Endodermal cell (in vitro differentiated cells): ENCODE results near the gene RAB25. TPM values are rescaled to one million over a fixed set of nuclear protein-coding genes. Genes with fewer than 3 reads are reported as not detected.

Experiments used
- DNase-seq: peaks from one replicate; pipeline ENCODE4 v3.0.0-alpha.2; 2017
- H3K27ac ChIP-seq: 2 replicates; pipeline ENCODE4 v1.5.1; 2013; ENCODE audit warnings: mild to moderate bottlenecking, low read depth, low read length, moderate library complexity
- H3K27me3 ChIP-seq: 2 replicates; pipeline ENCODE4 v1.6.1; 2013; ENCODE audit warnings: mild to moderate bottlenecking, low read length, moderate library complexity; ENCODE audit not compliant: insufficient read depth, control insufficient read depth, poor library complexity, severe bottlenecking
- H3K36me3 ChIP-seq: 2 replicates; pipeline ENCODE4 v1.7.0; 2013; ENCODE audit warnings: mild to moderate bottlenecking, low read length, moderate library complexity; ENCODE audit not compliant: control insufficient read depth, insufficient read depth
- H3K4me1 ChIP-seq: one replicate; pipeline ENCODE4 v1.7.0; 2013; ENCODE audit warnings: low read length; ENCODE audit not compliant: control insufficient read depth, insufficient read depth
- H3K4me3 ChIP-seq: 2 replicates; pipeline ENCODE4 v1.5.1; 2013; ENCODE audit warnings: mild to moderate bottlenecking, low read length, moderate library complexity
- H3K9ac ChIP-seq: 2 replicates; pipeline ENCODE4 v1.6.1; 2013; ENCODE audit warnings: mild to moderate bottlenecking, low read length, moderate library complexity; ENCODE audit not compliant: poor library complexity, severe bottlenecking; ENCODE audit errors: extremely low read depth
- H3K9me3 ChIP-seq: 2 replicates; pipeline ENCODE4 v1.6.1; 2013; ENCODE audit warnings: mild to moderate bottlenecking, low read length, moderate library complexity; ENCODE audit not compliant: control insufficient read depth
- H3K27ac Mint-ChIP-seq: 2 replicates; pipeline ENCODE4 v1.8.0; 2020; ENCODE audit warnings: mixed read lengths
- H3K27me3 Mint-ChIP-seq: 2 replicates; pipeline ENCODE4 v1.8.0; 2021; ENCODE audit warnings: mild to moderate bottlenecking, mixed read lengths; ENCODE audit not compliant: insufficient read depth
- H3K36me3 Mint-ChIP-seq: 2 replicates; pipeline ENCODE4 v1.8.0; 2020; ENCODE audit warnings: low read depth, mixed read lengths
- H3K4me1 Mint-ChIP-seq: 2 replicates; pipeline ENCODE4 v1.8.0; 2020; ENCODE audit warnings: mixed read lengths
- H3K4me3 Mint-ChIP-seq: 2 replicates; pipeline ENCODE4 v1.8.0; 2020; ENCODE audit warnings: mild to moderate bottlenecking, moderate library complexity, mixed read lengths
- H3K9me3 Mint-ChIP-seq: 2 replicates; pipeline ENCODE4 v1.8.0; 2020; ENCODE audit warnings: mild to moderate bottlenecking, mixed read lengths
- WGBS, 2 experiments: methylation state at CpG; one replicate each; pipeline versions ENCODE4 v1.1.5 to v1.1.7; 2013; ENCODE audit warnings: missing lambda C conversion rate in 2 of 2, mixed read lengths in 1 of 2; ENCODE audit not compliant: insufficient coverage in 1 of 2, insufficient read length in 1 of 2; 5-methylcytosine and 5-hydroxymethylcytosine counted together
- total RNA-seq, 2 donors: library from RNA; stranded (reverse); fragmentation: NEBNext Ultra II Directional in 1 of 2; extraction: Animal tissue kit (Norgen Biotek cat#: 25700) in 1 of 2; gene quantifications; 2 replicates in 1 of 2; 3 replicates in 1 of 2; pipeline ENCODE4 v1.2.1, GENCODE V29; 2021
- TF ChIP-seq, protein P1 (sequence below): fragments of 200-600 bp; sonication (generic); conservative IDR thresholded peaks from 2 replicates; pipeline ENCODE4 v1.5.0; 2021; ENCODE audit warnings: antibody characterized with exemption, mild to moderate bottlenecking

The RAB25 gene
- total RNA-seq, 2 donors from 2014 or later: 82.0 to 84.4 TPM

DNA sequence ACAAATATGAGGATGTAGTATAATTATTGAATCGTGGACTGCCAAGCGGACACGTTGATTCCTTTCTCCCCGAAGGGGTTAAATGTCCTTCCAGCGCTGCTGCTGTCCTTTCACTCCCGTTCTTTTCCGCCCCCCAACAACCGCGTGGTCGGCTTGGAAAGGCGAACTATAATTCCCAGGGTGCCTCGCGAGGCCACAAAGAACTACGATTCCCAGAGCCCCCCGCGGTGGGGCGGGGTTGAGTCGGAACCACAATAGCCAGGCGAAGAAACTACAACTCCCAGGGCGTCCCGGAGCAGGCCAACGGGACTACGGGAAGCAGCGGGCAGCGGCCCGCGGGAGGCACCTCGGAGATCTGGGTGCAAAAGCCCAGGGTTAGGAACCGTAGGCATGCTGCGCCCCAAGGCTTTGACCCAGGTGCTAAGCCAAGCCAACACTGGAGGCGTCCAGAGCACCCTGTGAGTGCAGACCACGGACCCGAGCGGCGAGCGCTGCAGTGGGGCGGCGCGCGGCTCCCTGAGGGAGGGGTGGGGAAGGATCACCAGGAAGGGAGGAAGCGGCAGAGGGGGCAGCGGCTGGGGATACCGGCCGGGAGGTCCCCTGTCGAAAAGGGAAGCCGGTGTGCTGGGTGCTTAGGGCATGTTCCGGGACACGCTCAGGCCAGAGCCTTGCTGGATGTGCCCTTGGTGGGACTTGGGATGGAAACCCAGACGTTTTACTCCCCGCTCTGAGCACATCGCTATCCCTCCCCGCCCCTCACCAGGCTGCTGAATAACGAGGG is 6.3 kb upstream of the RAB25 start, which contains the start of gene LAMTOR2:
Gene LAMTOR2 (plus strand): TSS at position 283 of the 781 bp plus-strand sequence. CDS start 108 bp downstream, at position 391.
- Mint-ChIP-seq H3K27ac (peak within 1 kb of the TSS; percentile 97), H3K4me3 (peak within 1 kb of the TSS; percentile 93), H3K9me3 (no peaks in the 10 kb centered on the region), H3K36me3 (peaks cover 20% of the 10 kb centered on the region), H3K27me3 (no peaks in the 10 kb centered on the region), H3K4me1 (peaks cover 31% of the 10 kb centered on the region)
- Histone ChIP-seq H3K9ac (peak within 1 kb of the TSS; percentile 94), H3K27me3 (no peaks in the 10 kb centered on the region), H3K27ac (peak within 1 kb of the TSS; percentile 100), H3K4me1 (peaks cover 4% of the 10 kb centered on the region), H3K9me3 (no peaks in the 10 kb centered on the region), H3K36me3 (peaks cover 27% of the 10 kb centered on the region), H3K4me3 (peak within 1 kb of the TSS; percentile 96)
- TF ChIP-seq, protein P1, sequence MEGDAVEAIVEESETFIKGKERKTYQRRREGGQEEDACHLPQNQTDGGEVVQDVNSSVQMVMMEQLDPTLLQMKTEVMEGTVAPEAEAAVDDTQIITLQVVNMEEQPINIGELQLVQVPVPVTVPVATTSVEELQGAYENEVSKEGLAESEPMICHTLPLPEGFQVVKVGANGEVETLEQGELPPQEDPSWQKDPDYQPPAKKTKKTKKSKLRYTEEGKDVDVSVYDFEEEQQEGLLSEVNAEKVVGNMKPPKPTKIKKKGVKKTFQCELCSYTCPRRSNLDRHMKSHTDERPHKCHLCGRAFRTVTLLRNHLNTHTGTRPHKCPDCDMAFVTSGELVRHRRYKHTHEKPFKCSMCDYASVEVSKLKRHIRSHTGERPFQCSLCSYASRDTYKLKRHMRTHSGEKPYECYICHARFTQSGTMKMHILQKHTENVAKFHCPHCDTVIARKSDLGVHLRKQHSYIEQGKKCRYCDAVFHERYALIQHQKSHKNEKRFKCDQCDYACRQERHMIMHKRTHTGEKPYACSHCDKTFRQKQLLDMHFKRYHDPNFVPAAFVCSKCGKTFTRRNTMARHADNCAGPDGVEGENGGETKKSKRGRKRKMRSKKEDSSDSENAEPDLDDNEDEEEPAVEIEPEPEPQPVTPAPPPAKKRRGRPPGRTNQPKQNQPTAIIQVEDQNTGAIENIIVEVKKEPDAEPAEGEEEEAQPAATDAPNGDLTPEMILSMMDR: no peak
- DNase-seq: peak; percentile 100
- WGBS, 2 experiments: 0% methylated on average over 33 to 53 of the region's 53 CpGs

DNA sequence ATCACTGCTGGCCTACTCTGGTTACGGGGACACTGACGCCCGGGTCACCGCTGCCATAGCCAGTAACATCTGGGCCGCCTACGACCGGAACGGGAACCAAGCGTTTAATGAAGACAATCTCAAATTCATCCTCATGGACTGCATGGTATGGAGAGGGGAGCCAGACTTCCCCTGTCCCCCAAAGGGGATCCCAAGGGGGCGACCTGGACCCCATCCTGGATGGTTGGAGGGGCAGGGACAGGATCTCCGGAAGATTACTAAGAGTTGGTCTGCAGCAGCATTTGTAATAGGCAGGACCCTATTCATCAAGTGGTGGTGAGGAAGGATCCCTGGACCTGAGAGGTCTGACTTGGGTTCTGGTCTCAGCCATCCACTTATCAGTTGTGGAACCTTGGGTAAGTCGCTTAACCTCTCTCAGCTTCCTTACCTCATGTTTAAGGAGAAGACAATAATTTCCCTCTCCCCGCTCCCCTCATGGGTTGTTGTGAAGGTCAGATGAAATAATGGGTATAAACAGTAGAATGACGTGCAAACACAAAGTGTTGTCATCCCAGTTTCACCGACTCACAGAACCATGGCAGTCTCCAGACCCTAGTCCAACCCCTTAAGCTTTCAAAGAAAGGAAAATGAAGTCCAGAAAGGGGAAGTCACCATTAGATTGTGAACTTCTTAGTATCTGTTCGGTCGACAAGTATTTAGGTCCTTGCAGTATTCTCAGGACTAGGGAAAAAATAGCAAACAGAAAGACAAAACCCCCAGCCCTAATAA is 5.5 kb upstream of the RAB25 start:
- H3K9ac ChIP-seq: peak overlapping the region; percentile 94
- no peaks in the 10 kb centered on the region for H3K4me1 ChIP-seq
- no peak overlapping the region for H3K27ac ChIP-seq
- no peaks in the 10 kb centered on the region for H3K27me3 ChIP-seq
- peak overlapping the region; percentile 96 for H3K4me3 ChIP-seq
- TF ChIP-seq, protein P1: no peak
- 13 to 32% methylated on average over 12 to 17 of the region's 17 CpGs for WGBS, 2 experiments
- Mint-ChIP-seq H3K27ac (peak overlapping the region; percentile 97), H3K36me3 (peaks cover 15% of the 10 kb centered on the region), H3K9me3 (no peaks in the 10 kb centered on the region), H3K4me3 (peak overlapping the region; percentile 93), H3K27me3 (no peaks in the 10 kb centered on the region), H3K4me1 (peaks cover 25% of the 10 kb centered on the region)
- DNase-seq: no peak
- peaks cover 19% of the 10 kb centered on the region for H3K36me3 ChIP-seq
- H3K9me3 ChIP-seq: no peaks in the 10 kb centered on the region

DNA sequence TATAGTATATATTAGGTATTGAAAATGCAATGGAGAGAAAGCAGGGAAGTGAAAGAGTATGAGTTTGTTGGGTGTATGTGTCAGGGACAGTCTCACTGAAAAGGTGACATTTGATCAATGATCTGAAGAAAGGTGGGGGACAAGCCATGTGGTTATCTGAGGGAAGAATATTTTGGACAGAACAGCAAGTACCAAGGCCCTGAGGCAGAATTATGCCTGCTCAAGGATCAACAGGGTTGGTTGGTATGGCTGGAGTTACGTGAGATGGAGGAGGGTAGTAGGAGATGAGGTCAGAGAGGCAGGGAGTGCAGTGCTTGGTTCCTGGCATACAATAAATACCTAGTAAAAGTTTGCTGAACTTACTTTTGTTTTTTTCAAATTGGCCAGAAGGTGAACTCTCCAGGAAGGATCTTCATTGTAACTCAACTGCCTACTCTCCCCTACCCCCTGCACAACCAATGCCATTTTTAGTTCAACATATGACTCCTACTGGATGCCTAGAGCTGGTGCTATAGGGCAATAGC is 4.6 kb upstream of the RAB25 start:
- H3K27me3 Mint-ChIP-seq: no peaks in the 10 kb centered on the region
- Histone ChIP-seq H3K4me3 (no peak overlapping the region), H3K9me3 (no peaks in the 10 kb centered on the region), H3K36me3 (peaks cover 14% of the 10 kb centered on the region), H3K9ac (no peak overlapping the region), H3K27me3 (no peaks in the 10 kb centered on the region), H3K4me1 (no peaks in the 10 kb centered on the region), H3K27ac (no peak overlapping the region)
- DNase-seq: no peak
- TF ChIP-seq, protein P1: no peak
- peaks cover 11% of the 10 kb centered on the region for H3K36me3 Mint-ChIP-seq
- peak overlapping the region; percentile 93 for H3K4me3 Mint-ChIP-seq
- H3K9me3 Mint-ChIP-seq: no peaks in the 10 kb centered on the region
- peaks cover 27% of the 10 kb centered on the region for H3K4me1 Mint-ChIP-seq
- H3K27ac Mint-ChIP-seq: no peak overlapping the region
- 91% methylated on average over 1 of the region's 1 CpG; no CpG with 5 or more reads in 1 of the 2 experiments for WGBS, 2 experiments
